GM12878 (cell line): ENCODE results near the gene NUP214. TPM values are rescaled to one million over a fixed set of nuclear protein-coding genes. Genes with fewer than 3 reads are reported as not detected.

Source experiments
- ATF7 ChIP-seq: fragments of 450-650 bp; IDR thresholded peaks from 2 replicates; pipeline ENCODE4 v1.6.1; 2016; ENCODE audit warnings: low read depth, mild to moderate bottlenecking
- CBX5 ChIP-seq: sonication (generic); IDR thresholded peaks from 2 replicates; pipeline ENCODE4 v1.6.1; 2016; ENCODE audit warnings: low read depth, moderate library complexity, mild to moderate bottlenecking, inconsistent platforms
- EGR1 ChIP-seq, 2 experiments: IDR thresholded peaks; 1 replicate in 1 of 2; 2 replicates in 1 of 2; pipeline ENCODE4 v1.6.1; 2011 to 2012; ENCODE audit warnings: low read depth in 2 of 2, low read length in 2 of 2, borderline replicate concordance in 1 of 2, mild to moderate bottlenecking in 1 of 2, moderate library complexity in 1 of 2
- ESRRA ChIP-seq: IDR thresholded peaks from 2 replicates; pipeline ENCODE4 v1.6.1; 2012; ENCODE audit warnings: mild to moderate bottlenecking, low read length, improper control_type of control experiment
- HDAC2 ChIP-seq: fragments of 200-600 bp; sonication (generic); IDR thresholded peaks from 2 replicates; pipeline ENCODE4 v1.6.1; 2017
- IKZF1 ChIP-seq: fragments of 450-650 bp; conservative IDR thresholded peaks from 2 replicates; pipeline ENCODE4 v1.6.1; 2017; ENCODE audit warnings: antibody characterized with exemption, mild to moderate bottlenecking
- JUND ChIP-seq: IDR thresholded peaks from 2 replicates; pipeline ENCODE4 v1.6.1; 2012; ENCODE audit warnings: low read depth, mild to moderate bottlenecking, low read length, improper control_type of control experiment, moderate library complexity
- KAT2A ChIP-seq: conservative IDR thresholded peaks from 2 replicates; pipeline ENCODE4 v1.6.1; 2011; ENCODE audit warnings: low read depth, low read length; ENCODE audit not compliant: control insufficient read depth
- KDM1A ChIP-seq: fragments of 200-600 bp; sonication (generic); IDR thresholded peaks from 2 replicates; pipeline ENCODE4 v1.6.1; 2016; ENCODE audit warnings: borderline replicate concordance
- MYB ChIP-seq: fragments of 150-350 bp; IDR thresholded peaks from 2 replicates; pipeline ENCODE4 v1.6.1; 2014; ENCODE audit warnings: mild to moderate bottlenecking, low read depth, low read length, borderline replicate concordance
- NR2C2 ChIP-seq: IDR thresholded peaks from 2 replicates; pipeline ENCODE4 v1.6.1; 2011; ENCODE audit warnings: borderline replicate concordance, low read depth; ENCODE audit not compliant: control insufficient read depth, insufficient read length
- NRF1 ChIP-seq: conservative IDR thresholded peaks from 2 replicates; pipeline ENCODE4 v1.6.1; 2011; ENCODE audit warnings: mild to moderate bottlenecking, low read depth, low read length, improper control_type of control experiment
- RAD51 ChIP-seq: fragments of 450-650 bp; IDR thresholded peaks from 2 replicates; pipeline ENCODE4 v1.6.1; 2016; ENCODE audit warnings: moderate library complexity, mild to moderate bottlenecking, inconsistent platforms
- SRF ChIP-seq, 2 experiments: IDR thresholded peaks; 2 replicates each; pipeline ENCODE4 v1.6.1; 2011; ENCODE audit warnings: low read depth in 2 of 2, low read length in 2 of 2, mild to moderate bottlenecking in 1 of 2, moderate library complexity in 1 of 2
- polyA plus RNA-seq, 11 experiments: library from polyadenylated mRNA; depleted of rRNA in 4 of 11; unstranded in 6 of 11; stranded (reverse) in 5 of 11; fragments of >200 nt; fragmentation: Nextera tagmentation in 4 of 11; fragmentation: Illumina TruSeq in 1 of 11; extraction: Ambion mirVana in 4 of 11; extraction: Trizol in 1 of 11; gene quantifications; 1 replicate in 1 of 11; 2 replicates in 10 of 11; pipeline versions ENCODE4 v1.2.1 to v1.2.3, GENCODE V29; 2011 to 2016; ENCODE audit warnings: inconsistent platforms in 2 of 11, missing spikeins in 2 of 11, low read depth in 1 of 11
- total RNA-seq, 4 experiments: library from RNA; depleted of rRNA in 3 of 4; stranded (reverse); fragments of >200 nt in 3 of 4; fragmentation: Illumina TruSeq in 1 of 4; extraction: Trizol in 1 of 4; gene quantifications; 2 replicates each; pipeline versions ENCODE4 v1.2.1 to v1.2.3, GENCODE V29; 2013 to 2021
- TF ChIP-seq, protein P1 (sequence below): IDR thresholded peaks from 2 replicates; pipeline ENCODE4 v1.6.1; 2012; ENCODE audit warnings: improper control_type of control experiment, low read depth, low read length; ENCODE audit not compliant: insufficient replicate concordance
- TF ChIP-seq, protein P2 (sequence below): IDR thresholded peaks from 2 replicates; pipeline ENCODE4 v1.6.1; 2011; ENCODE audit warnings: mild to moderate bottlenecking, low read depth, low read length, moderate library complexity; ENCODE audit not compliant: insufficient replicate concordance
- TF ChIP-seq, protein P3 (sequence below): IDR thresholded peaks from 2 replicates; pipeline ENCODE4 v1.6.1; 2011; ENCODE audit warnings: low read depth, mild to moderate bottlenecking, low read length, moderate library complexity, borderline replicate concordance; ENCODE audit errors: extremely low read depth
- TF ChIP-seq, protein P4 (sequence below): fragments of 450-650 bp; IDR thresholded peaks from 2 replicates; pipeline ENCODE4 v1.6.1; 2017; ENCODE audit warnings: mild to moderate bottlenecking
- TF ChIP-seq, protein P5 (sequence below): IDR thresholded peaks from 2 replicates; pipeline ENCODE4 v1.6.1; 2012; ENCODE audit warnings: low read length, inconsistent platforms

Gene NUP214
- total and polyA plus RNA-seq, 10 of the 15 experiments (the other 5 are each of a cell fraction or from before 2014, with no cell fraction given), result 11.7 to 53.8 (median 17.6) TPM

DNA sequence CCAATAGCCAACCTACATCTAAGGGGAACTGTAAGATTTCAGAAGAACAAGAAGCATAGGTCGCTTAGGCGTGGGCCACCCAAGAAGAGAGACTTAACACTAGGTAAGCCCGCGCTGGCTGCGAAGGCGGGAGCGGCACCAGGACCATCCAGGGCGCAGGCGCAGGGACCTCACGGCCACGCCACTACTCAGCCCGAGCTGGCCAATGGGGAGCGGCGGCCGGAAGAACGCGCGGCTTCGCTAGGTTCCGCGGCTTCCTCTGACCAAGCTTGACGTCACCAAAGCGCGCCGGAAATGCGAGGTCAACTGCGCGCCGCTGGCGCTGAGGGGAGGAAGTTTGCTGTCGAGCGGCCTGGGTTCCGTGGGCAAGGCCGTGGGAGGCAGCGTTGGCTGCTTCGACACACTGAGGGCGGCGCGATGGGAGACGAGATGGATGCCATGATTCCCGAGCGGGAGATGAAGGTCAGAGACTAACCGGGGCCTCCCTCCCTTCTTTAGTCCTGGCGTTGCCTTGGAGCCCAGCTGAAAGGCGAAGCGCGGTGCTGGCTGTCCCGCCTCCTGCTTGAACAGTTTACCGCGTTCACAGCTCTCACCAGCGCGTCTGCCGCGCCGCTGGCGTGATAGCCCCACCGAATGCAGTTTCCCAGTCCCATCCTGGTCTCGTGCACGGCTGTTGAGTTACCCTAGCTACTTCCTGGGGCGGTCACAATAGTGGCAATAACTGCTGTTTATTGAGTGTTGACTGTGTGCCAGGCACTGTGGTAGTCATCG, at the start of gene NUP214 (continued):
- no peak for TF ChIP-seq KAT2A
- no peak for TF ChIP-seq JUND
- TF ChIP-seq NRF1, result peak; percentile 89
- TF ChIP-seq HDAC2, result 0 out of 2 replicates have a peak, but pooled peaks have one; percentile 74
- TF ChIP-seq KDM1A, result no peak
- TF ChIP-seq ATF7, result peak; percentile 83
- TF ChIP-seq, protein P1, sequence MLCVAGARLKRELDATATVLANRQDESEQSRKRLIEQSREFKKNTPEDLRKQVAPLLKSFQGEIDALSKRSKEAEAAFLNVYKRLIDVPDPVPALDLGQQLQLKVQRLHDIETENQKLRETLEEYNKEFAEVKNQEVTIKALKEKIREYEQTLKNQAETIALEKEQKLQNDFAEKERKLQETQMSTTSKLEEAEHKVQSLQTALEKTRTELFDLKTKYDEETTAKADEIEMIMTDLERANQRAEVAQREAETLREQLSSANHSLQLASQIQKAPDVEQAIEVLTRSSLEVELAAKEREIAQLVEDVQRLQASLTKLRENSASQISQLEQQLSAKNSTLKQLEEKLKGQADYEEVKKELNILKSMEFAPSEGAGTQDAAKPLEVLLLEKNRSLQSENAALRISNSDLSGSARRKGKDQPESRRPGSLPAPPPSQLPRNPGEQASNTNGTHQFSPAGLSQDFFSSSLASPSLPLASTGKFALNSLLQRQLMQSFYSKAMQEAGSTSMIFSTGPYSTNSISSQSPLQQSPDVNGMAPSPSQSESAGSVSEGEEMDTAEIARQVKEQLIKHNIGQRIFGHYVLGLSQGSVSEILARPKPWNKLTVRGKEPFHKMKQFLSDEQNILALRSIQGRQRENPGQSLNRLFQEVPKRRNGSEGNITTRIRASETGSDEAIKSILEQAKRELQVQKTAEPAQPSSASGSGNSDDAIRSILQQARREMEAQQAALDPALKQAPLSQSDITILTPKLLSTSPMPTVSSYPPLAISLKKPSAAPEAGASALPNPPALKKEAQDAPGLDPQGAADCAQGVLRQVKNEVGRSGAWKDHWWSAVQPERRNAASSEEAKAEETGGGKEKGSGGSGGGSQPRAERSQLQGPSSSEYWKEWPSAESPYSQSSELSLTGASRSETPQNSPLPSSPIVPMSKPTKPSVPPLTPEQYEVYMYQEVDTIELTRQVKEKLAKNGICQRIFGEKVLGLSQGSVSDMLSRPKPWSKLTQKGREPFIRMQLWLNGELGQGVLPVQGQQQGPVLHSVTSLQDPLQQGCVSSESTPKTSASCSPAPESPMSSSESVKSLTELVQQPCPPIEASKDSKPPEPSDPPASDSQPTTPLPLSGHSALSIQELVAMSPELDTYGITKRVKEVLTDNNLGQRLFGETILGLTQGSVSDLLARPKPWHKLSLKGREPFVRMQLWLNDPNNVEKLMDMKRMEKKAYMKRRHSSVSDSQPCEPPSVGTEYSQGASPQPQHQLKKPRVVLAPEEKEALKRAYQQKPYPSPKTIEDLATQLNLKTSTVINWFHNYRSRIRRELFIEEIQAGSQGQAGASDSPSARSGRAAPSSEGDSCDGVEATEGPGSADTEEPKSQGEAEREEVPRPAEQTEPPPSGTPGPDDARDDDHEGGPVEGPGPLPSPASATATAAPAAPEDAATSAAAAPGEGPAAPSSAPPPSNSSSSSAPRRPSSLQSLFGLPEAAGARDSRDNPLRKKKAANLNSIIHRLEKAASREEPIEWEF, result no peak
- TF ChIP-seq, protein P2, sequence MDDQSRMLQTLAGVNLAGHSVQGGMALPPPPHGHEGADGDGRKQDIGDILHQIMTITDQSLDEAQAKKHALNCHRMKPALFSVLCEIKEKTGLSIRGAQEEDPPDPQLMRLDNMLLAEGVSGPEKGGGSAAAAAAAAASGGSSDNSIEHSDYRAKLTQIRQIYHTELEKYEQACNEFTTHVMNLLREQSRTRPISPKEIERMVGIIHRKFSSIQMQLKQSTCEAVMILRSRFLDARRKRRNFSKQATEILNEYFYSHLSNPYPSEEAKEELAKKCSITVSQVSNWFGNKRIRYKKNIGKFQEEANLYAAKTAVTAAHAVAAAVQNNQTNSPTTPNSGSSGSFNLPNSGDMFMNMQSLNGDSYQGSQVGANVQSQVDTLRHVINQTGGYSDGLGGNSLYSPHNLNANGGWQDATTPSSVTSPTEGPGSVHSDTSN, result no peak
- peak; percentile 94 for TF ChIP-seq IKZF1
- no peak for TF ChIP-seq CBX5
- no peak for TF ChIP-seq NR2C2
- no peak for TF ChIP-seq MYB
- TF ChIP-seq, protein P3, sequence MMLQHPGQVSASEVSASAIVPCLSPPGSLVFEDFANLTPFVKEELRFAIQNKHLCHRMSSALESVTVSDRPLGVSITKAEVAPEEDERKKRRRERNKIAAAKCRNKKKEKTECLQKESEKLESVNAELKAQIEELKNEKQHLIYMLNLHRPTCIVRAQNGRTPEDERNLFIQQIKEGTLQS, result peak; percentile 96
- peak; percentile 81 to 95 for TF ChIP-seq SRF (IDR thresholded peaks at IDR 0.05; ENCODE audit: low read depth in 2 of 2, low read length in 2 of 2)
- 0 out of 3 replicates have a peak, but pooled peaks of 1 of the 2 experiments have one; percentile 2 for TF ChIP-seq EGR1 (IDR thresholded peaks at IDR 0.05; ENCODE audit: borderline replicate concordance in 1 of 2, low read depth in 2 of 2, low read length in 2 of 2)
- TF ChIP-seq RAD51, result no peak
- TF ChIP-seq ESRRA, result peak; percentile 67; the same call in 1 of the 2 replicates
- TF ChIP-seq, protein P4, sequence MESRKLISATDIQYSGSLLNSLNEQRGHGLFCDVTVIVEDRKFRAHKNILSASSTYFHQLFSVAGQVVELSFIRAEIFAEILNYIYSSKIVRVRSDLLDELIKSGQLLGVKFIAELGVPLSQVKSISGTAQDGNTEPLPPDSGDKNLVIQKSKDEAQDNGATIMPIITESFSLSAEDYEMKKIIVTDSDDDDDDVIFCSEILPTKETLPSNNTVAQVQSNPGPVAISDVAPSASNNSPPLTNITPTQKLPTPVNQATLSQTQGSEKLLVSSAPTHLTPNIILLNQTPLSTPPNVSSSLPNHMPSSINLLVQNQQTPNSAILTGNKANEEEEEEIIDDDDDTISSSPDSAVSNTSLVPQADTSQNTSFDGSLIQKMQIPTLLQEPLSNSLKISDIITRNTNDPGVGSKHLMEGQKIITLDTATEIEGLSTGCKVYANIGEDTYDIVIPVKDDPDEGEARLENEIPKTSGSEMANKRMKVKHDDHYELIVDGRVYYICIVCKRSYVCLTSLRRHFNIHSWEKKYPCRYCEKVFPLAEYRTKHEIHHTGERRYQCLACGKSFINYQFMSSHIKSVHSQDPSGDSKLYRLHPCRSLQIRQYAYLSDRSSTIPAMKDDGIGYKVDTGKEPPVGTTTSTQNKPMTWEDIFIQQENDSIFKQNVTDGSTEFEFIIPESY, result no peak
- TF ChIP-seq, protein P5, sequence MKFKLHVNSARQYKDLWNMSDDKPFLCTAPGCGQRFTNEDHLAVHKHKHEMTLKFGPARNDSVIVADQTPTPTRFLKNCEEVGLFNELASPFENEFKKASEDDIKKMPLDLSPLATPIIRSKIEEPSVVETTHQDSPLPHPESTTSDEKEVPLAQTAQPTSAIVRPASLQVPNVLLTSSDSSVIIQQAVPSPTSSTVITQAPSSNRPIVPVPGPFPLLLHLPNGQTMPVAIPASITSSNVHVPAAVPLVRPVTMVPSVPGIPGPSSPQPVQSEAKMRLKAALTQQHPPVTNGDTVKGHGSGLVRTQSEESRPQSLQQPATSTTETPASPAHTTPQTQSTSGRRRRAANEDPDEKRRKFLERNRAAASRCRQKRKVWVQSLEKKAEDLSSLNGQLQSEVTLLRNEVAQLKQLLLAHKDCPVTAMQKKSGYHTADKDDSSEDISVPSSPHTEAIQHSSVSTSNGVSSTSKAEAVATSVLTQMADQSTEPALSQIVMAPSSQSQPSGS, result no peak
